ENCODE measurements around the gene PDE6C. TPM values are rescaled to one million over a fixed set of nuclear protein-coding genes. Genes with fewer than 3 reads are reported as not detected.

PDE6C gene
- total RNA-seq, 4 donors from 2014 or later: not detected

GRCh38 chr10:93604146-93604545, 8.2 kb upstream of the PDE6C start:
- no peak for TF ChIP-seq CTCF (IDR thresholded peaks at IDR 0.05)
- no peak for TF ChIP-seq POLR2A (IDR thresholded peaks at IDR 0.05)
- no peak for DNase-seq
- no peaks in the 10 kb centered on the region for H3K9me3 ChIP-seq
- no peaks in the 10 kb centered on the region for H3K36me3 ChIP-seq
- no peaks in the 10 kb centered on the region for H3K27me3 ChIP-seq
- H3K4me3 ChIP-seq: no peak overlapping the region
- H3K4me1 ChIP-seq: peaks cover 0 to 16% (median 0%) of the 10 kb centered on the region in 4 donors
- no peak overlapping the region for H3K27ac ChIP-seq

- H3K9me3 ChIP-seq: no peaks in the 10 kb centered on the region
- H3K4me3 ChIP-seq: no peak overlapping the region
- no peaks in the 10 kb centered on the region for H3K27me3 ChIP-seq
- no peaks in the 10 kb centered on the region for H3K4me1 ChIP-seq
- TF ChIP-seq CTCF (IDR thresholded peaks at IDR 0.05): no peak
- no peak for TF ChIP-seq POLR2A (IDR thresholded peaks at IDR 0.05)
- no peak for DNase-seq
- no peak overlapping the region for H3K27ac ChIP-seq
- no peaks in the 10 kb centered on the region for H3K36me3 ChIP-seq
These were observed 3.9 kb upstream of the PDE6C start for GRCh38 chr10:93608421-93608820.

GRCh38 chr10:93613126-93613525, 789 bp downstream of the PDE6C start:
- no peaks in the 10 kb centered on the region for H3K4me1 ChIP-seq
- no peaks in the 10 kb centered on the region for H3K36me3 ChIP-seq
- H3K27me3 ChIP-seq: no peaks in the 10 kb centered on the region
- no peak overlapping the region for H3K4me3 ChIP-seq
- DNase-seq: no peak
- no peaks in the 10 kb centered on the region for H3K9me3 ChIP-seq
- no peak overlapping the region for H3K27ac ChIP-seq
- TF ChIP-seq CTCF (IDR thresholded peaks at IDR 0.05) (no peak), POLR2A (IDR thresholded peaks at IDR 0.05) (no peak)

- Histone ChIP-seq H3K36me3 (no peaks in the 10 kb centered on the region), H3K9me3 (no peaks in the 10 kb centered on the region), H3K4me1 (no peaks in the 10 kb centered on the region), H3K27ac (no peak overlapping the region), H3K27me3 (no peaks in the 10 kb centered on the region), H3K4me3 (no peak overlapping the region)
- DNase-seq: no peak
- TF ChIP-seq CTCF (IDR thresholded peaks at IDR 0.05) (no peak), POLR2A (IDR thresholded peaks at IDR 0.05) (no peak)
These were observed 1.9 kb downstream of the PDE6C start for GRCh38 chr10:93614101-93614825.

- Histone ChIP-seq H3K4me1 (no peaks in the 10 kb centered on the region), H3K4me3 (no peak overlapping the region), H3K36me3 (no peaks in the 10 kb centered on the region), H3K9me3 (no peaks in the 10 kb centered on the region), H3K27ac (no peak overlapping the region), H3K27me3 (no peaks in the 10 kb centered on the region)
- TF ChIP-seq POLR2A (IDR thresholded peaks at IDR 0.05): no peak
- TF ChIP-seq CTCF (IDR thresholded peaks at IDR 0.05): no peak
- DNase-seq: no peak
These were observed 3.4 kb downstream of the PDE6C start for GRCh38 chr10:93615576-93616235.
